NOMO-1 (cell line): ENCODE results near the gene SRRD.

Experiments
- DNase-seq, 2 experiments: peaks; one replicate each; lab custom pipeline; 2025; ENCODE audit not compliant: unreplicated experiment in 2 of 2; lab: John Stamatoyannopoulos, UW

SRRD gene

DNA sequence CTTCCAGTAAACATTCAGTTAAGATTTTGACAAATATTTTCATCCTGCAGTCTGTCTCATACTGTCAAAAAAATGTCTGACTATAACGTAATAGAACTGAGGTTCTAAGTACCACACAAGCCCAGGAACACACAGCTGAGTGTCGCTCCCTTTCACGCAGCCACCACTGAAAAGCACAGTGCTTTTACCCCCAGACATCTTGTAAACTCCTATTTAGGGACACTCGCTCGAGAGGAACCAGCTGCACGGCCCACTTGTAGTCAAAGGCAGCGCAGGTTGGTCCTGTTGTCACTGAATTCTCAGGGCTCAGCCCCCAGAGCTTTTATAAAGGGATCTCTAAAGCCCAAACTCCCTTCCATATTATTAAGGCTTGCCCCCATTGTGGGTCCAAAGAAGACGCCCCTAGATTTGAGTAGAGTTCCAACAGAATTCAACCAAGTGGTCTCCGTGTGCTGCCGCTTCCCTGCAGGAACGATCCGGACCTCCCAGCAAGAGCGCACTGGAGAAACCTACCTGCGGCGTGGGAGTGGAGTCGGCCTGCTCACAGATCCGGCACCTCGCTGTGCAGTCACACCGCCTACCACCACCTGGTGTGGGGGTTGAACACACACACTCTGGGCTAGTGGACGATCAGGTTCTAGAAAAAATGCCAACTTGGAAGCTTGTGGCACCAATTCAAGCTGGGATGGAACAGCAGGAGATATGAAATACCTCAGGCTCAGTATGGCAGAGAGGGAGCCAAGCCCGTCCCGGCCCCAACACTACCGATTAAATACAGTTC is 31.3 kb upstream of the SRRD start:
- DNase-seq = no peak

GRCh38 chr22:26453216-26453615 is 30.5 kb upstream of the SRRD start:
- DNase-seq = no peak

DNA sequence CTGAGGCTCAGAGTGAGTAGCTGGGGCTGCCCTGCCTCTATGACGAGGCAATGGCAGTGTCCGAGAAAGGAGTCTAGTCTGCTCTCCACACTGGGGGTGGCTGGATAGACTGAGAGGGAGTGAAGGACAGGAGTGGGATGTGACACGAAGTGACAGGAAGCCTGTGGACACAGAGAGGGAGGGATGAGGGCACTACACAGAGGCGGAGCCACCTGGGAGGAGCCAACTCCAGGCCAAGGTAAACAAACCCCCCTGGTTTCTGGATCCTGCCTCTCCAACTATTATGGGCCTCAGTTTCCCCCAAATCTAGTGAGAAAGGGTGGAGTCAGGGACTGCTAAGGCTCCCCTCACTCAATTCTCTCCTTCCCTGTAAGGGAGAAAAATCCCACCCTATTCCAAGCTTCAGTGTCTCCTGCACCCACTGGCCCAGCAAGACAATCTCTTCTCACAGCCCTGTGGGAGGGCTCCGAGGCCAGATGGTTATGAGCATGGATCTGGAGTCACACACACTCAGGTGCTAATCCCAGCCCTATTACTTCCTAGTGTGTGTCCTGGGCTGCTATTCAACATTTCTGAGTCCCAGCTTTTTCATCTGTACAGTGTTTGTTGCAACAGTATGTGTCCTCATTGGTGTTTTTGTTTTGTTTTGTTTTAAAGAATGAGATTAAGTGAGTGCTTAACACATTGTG is 29.7 kb upstream of the SRRD start:
- no peak for DNase-seq

DNA sequence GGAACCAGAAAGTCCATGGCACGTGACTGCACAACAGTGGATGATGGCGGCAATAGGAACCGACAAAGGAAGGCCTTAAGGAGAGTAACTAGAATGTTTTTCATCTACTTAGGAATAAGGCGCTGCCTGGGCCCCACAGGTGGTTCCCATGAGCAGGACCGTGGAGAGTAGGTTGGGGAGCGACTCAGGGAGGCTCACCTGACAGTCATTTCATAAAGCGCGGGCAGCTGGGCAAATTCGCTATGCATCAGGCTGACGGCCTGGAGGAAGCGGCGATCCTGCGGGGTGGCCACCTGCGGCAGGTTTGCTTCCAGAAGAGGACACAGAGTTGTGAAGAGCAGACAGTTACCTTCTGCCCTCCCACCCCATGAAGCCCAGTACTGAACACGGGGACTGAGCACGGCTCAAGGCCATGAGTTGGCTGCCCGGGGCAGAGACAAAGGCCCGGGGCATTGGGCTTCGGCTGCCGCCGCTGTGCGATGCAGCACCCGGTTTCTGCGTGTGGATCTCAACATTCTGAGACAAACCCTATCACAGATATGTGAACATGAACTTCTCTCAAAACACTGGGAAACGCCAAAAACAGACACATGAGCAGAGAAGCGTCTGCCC is 25.9 kb upstream of the SRRD start:
- DNase-seq = no peak

DNA sequence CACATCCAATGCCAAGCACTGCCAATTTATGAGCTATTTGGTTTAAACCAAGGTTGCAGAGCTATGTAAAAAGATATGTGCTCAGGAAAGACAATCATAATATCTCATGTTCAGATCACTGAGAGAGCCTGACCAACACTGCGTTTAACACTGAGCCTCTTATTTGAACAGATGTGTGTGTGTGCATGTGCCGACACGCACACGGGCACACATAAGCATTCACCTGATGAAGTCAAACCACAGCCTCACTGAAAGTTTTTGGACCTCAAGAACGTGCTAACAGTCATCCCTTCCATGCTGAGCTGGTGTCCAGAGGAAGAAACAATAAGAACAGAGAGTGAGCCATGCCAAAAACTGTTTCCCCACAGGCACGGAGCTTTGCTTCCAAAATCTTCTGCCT is 23.5 kb upstream of the SRRD start:
- no peak for DNase-seq

- DNase-seq = no peak
Measured at GRCh38 chr22:26461188-26461810, 22.4 kb upstream of the SRRD start.

DNA sequence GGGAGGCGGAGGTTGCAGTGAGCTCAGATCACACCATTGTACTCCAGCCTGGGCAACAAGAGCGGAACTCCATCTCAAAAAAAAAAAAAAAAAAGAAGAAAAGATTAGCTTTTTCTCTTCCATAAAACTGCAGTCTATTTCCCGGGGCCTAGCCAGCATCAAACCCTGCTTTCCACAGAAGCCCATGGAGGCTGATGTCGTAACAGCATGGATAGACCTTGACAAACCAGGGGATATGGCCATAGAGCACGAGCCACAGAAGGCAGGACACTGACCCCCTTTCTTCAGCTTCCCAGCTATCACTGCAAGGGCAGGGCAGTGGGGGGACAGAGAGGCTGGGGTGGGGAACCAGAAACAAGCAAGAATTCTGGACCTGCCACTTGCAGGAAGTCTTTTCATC is 21.6 kb upstream of the SRRD start:
- DNase-seq = no peak

DNA sequence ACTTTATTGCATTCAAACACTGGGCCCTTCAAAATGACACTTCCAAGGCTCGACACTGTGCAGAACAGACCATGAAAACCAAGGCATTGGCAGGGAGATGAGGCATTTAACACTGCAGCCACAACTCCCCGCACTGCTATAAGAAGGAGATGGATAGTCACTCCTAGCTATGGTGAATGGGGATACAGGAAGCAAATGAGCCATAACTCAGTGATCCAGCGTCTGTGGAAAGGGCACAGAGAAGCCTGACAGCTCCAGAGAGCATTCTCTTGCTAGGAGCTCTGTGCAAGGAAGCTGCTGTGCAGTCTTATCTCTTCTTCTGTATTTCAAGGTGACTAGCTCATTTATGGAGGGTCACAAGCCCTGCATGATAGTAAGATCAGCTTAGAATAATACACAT is 21.0 kb upstream of the SRRD start:
- DNase-seq = no peak

GRCh38 chr22:26463101-26463661 is 20.5 kb upstream of the SRRD start:
- no peak for DNase-seq

DNA sequence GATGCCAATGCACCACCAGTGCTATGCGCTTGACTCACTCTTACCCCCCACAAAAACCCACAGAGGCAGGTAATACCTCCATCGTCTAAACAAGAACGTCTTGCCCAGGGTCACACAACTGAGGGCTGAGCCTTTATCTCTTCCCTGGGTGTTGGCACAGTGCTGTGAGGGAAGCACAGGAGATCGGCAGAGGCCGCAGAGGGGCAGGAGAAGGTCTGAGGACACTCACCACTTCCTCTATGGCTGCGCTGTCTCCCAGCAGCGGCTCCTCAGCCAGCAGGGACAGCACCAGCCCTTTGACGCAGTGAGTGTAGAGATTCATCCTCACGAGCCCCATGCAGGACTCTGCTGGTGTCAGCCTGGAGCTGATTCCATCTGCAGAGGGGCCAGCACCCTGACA is 20.0 kb upstream of the SRRD start:
- DNase-seq = no peak

DNA sequence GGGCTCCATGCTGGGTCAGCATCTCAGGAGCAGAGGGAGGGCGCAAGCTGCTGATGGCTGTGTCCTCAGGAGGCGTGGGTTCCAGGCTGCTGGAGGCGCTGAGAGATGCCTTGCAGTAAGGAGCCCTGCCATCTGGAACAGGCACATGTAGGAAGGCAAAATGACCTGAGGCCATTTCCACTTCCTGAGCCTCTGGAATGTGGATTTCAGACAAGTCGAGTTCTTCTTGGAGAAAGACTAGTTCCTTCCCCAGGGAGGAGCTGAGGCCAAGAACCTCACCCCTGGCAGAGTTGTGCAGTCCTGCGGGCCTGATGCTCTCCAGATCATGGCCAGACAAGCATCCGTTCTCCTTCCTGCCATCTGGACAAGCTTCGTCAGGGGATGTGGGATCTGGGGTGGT is 19.4 kb upstream of the SRRD start:
- no peak for DNase-seq

DNA sequence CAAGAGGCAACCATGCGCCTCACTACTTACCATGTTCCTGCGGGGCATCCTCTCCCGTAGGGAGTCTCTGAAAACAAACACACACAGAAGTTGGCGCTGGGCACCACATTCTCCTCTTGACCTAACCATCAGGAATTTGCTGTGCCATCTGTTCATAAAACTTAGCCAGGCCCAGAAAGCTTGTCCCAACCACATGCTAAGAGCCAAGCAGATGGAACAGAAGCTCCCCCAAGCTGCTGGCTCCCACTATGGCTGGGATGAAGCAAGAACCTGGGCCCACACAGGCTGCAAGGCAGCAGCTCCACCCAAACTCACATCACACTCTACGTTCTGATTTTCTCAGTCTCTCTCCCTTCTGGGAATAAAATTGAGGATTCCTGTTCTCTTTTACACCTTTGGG is 17.5 kb upstream of the SRRD start:
- DNase-seq = no peak

DNA sequence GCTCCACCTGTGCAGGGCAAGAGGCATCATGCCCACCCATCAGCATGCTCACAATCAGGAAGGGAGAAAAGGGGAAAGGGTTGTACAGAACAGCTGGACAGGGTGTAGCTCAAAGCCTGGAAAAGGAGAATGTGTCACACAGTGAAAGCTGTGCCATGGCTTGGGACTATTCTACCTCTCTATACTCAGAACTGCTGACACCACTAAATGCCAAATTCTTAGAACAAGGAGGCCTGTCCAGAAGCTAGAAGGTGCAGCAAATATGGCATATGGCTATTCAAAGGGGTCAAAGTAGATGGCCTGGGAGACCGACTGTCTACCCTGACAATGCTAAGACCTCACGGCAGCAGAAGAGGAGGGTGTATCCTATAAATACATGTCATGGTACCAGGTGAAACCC is 12.9 kb upstream of the SRRD start:
- DNase-seq = no peak

- DNase-seq = no peak
Measured at GRCh38 chr22:26471522-26471921, 12.2 kb upstream of the SRRD start.

DNA sequence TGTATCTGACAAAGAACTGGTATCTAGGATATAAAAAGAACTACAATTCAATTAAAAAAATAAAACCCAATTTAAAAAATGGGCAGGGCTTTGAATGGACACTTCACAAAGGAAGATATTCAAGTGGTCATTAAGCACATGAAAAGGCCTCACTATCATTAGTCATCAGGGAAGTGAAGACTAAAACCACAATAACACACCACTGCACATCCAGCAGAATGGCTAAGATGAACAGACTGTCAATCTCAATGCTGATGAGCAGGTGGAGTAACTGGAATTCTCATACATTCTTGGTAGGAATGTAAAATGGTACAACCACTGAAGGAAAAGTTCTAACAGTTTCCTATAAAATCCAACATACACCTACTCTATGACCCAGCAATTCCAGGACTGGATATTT is 9.0 kb upstream of the SRRD start:
- peak in 1 of 2 experiments; percentile 21 for DNase-seq

GRCh38 chr22:26476705-26477340 is 6.9 kb upstream of the SRRD start:
- DNase-seq = peak; percentile 26 to 28

DNA sequence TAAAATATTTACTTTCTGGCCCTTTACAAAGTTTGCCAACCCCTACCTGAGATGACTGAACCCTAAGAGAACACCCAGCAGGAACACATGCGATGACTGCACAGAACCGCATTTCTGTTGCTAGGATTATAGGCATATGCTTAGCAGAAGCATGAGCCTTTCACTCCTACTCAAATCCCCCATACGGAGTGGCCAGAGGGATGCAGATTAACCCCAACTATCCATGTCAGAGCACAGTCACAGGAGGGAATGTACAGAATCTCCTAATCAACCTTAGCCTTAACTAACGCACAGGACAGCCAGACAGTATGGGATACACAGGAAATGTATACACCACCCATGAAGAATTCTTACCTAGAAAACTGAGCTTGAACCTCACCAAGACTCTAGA is 6.3 kb upstream of the SRRD start:
- no peak for DNase-seq

DNA sequence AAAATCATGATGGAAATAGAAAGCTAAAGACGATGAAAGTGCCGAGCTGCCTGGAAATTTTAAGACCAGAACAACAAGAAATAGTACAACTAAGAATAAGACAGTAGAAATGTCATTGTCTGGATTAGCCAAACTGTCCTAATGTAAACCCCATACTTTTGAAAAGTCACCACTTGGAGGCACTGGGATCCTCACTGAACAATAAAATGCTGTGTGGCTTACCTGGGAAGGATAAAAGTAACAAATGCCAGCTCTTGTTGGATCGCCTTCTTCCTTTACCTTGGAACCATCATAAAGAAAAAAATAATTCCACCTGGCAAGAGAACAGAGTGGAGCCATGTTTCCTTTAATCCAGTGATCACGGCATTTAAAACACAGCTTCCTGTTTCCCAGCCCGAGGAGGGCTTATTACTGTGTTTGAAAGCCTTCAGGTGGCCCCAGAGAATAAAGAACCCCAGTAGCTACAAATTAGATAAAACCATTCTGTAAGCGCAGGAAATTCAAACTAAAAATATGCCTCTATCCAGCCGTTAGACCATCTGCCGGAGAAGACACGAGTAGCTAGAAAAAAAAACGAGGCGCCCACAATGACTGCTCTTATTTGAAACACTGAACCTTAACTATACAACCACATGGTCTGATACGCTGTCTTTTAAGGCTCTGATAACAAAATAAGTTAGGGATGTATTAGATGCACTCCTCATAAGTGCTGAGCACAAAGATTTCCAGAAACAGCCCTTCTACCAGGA is 4.5 kb upstream of the SRRD start:
- DNase-seq = peak in 1 of 2 experiments; percentile 32

GRCh38 chr22:26479792-26480610 is 3.7 kb upstream of the SRRD start:
- peak; percentile 22 to 74 for DNase-seq
